ENCODE results near the gene CD244.

The CD244 gene

GRCh38 chr1:160882582-160882981 is 19.9 kb upstream of the CD244 start:
- TF ChIP-seq CTCF (IDR thresholded peaks at IDR 0.05), result no peak

- no peak for TF ChIP-seq CTCF (IDR thresholded peaks at IDR 0.05)
Measured at GRCh38 chr1:160880216-160880615, 17.5 kb upstream of the CD244 start.

GRCh38 chr1:160879056-160879455 is 16.4 kb upstream of the CD244 start:
- TF ChIP-seq CTCF (IDR thresholded peaks at IDR 0.05), result no peak

GRCh38 chr1:160877221-160877620 is 14.5 kb upstream of the CD244 start:
- 0 out of 2 replicates have a peak, but pooled peaks have one; percentile 15 for TF ChIP-seq CTCF (IDR thresholded peaks at IDR 0.05)

- TF ChIP-seq CTCF (IDR thresholded peaks at IDR 0.05), result no peak
Measured at GRCh38 chr1:160876311-160876710, 13.6 kb upstream of the CD244 start.

- TF ChIP-seq CTCF (IDR thresholded peaks at IDR 0.05), result no peak
Measured at GRCh38 chr1:160874935-160875334, 12.2 kb upstream of the CD244 start.

GRCh38 chr1:160868141-160868540 is 5.5 kb upstream of the CD244 start:
- TF ChIP-seq CTCF (IDR thresholded peaks at IDR 0.05), result no peak

GRCh38 chr1:160866695-160867260 is 4.1 kb upstream of the CD244 start:
- no peak for TF ChIP-seq CTCF (IDR thresholded peaks at IDR 0.05)

All from LNCAP (cell line).